Neutrophil (primary cell): ENCODE results near the gene NLGN2.

Source experiments
- H3K27ac ChIP-seq: fragments of 200-600 bp; sonication (generic); 2 replicates; pipeline ENCODE4 v1.5.1; 2016; ENCODE audit warnings: mild to moderate bottlenecking, moderate library complexity
- H3K27me3 ChIP-seq: fragments of 200-600 bp; sonication (generic); 2 replicates; pipeline ENCODE4 v1.6.0; 2016; ENCODE audit warnings: mild to moderate bottlenecking
- H3K36me3 ChIP-seq: fragments of 200-600 bp; sonication (generic); 2 replicates; pipeline ENCODE4 v1.5.1; 2017
- H3K4me1 ChIP-seq, 2 experiments: fragments of 200-600 bp in 1 of 2; sonication (generic) in 1 of 2; 1 replicate in 1 of 2; 2 replicates in 1 of 2; pipeline versions ENCODE4 v1.5.1 to v1.6.1; 2013 to 2016; ENCODE audit warnings: low read depth in 1 of 2, low read length in 1 of 2, mild to moderate bottlenecking in 1 of 2, moderate library complexity in 1 of 2; ENCODE audit not compliant: control insufficient read depth in 1 of 2, insufficient read depth in 1 of 2
- H3K4me3 ChIP-seq, 2 experiments: fragments of 200-600 bp in 1 of 2; sonication (generic) in 1 of 2; 1 replicate in 1 of 2; 2 replicates in 1 of 2; pipeline ENCODE4 v1.5.1; 2013 to 2016; ENCODE audit warnings: low read depth in 1 of 2, low read length in 1 of 2, mild to moderate bottlenecking in 1 of 2, moderate library complexity in 1 of 2
- H3K9me3 ChIP-seq: fragments of 200-600 bp; sonication (generic); 2 replicates; pipeline ENCODE4 v1.5.1; 2016
- CTCF ChIP-seq: fragments of 200-600 bp; sonication (generic); IDR thresholded peaks from 2 replicates; pipeline ENCODE4 v1.5.1; 2016; ENCODE audit warnings: antibody characterized with exemption

The NLGN2 gene

GRCh38 chr17:7444682-7445618 lies 37.3 kb downstream of the NLGN2 start, which contains the start of gene CHRNB1:
CHRNB1 (plus strand) TSS chr17:7445061; CDS start chr17:7445128, 67 bp downstream.
- H3K27ac ChIP-seq = no peak within 1 kb of the TSS
- H3K27me3 ChIP-seq = peaks cover 89% of the 10 kb centered on the region
- no peaks in the 10 kb centered on the region for H3K9me3 ChIP-seq
- TF ChIP-seq CTCF = no peak
- H3K36me3 ChIP-seq = no peaks in the 10 kb centered on the region
- peaks cover 16 to 26% of the 10 kb centered on the region in 2 experiments for H3K4me1 ChIP-seq
- H3K4me3 ChIP-seq = peak within 1 kb of the TSS; percentile 55 to 74

- Histone ChIP-seq H3K9me3 (no peaks in the 10 kb centered on the region), H3K27ac (no peak overlapping the region), H3K4me1 (peaks cover 12 to 20% of the 10 kb centered on the region in 2 experiments), H3K36me3 (no peaks in the 10 kb centered on the region), H3K4me3 (peak overlapping the region; percentile 55 to 74), H3K27me3 (peaks cover 83% of the 10 kb centered on the region)
- no peak for TF ChIP-seq CTCF
These were observed 37.9 kb downstream of the NLGN2 start for GRCh38 chr17:7445619-7445968.

DNA sequence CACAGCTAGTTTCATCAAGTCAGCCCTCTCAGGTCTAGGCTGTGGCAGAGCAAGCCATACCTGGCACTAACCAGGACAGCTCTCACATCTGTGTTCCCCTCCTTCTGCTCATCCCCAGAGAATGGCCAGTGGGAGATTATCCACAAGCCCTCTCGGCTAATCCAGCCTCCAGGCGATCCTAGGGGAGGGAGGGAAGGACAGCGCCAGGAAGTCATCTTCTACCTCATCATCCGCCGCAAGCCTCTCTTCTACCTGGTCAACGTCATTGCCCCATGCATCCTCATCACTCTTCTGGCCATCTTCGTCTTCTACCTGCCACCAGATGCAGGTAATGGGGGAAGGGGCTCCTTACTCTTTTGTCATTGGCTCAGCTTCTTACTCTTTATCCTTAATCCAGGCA lies 40.8 kb downstream of the NLGN2 start:
- Histone ChIP-seq H3K9me3 (no peaks in the 10 kb centered on the region), H3K4me3 (no peak overlapping the region), H3K36me3 (no peaks in the 10 kb centered on the region), H3K4me1 (peaks cover 12 to 16% of the 10 kb centered on the region in 2 experiments), H3K27me3 (peaks cover 54% of the 10 kb centered on the region), H3K27ac (no peak overlapping the region)
- TF ChIP-seq CTCF = no peak

- Histone ChIP-seq H3K27me3 (no peaks in the 10 kb centered on the region), H3K4me3 (no peak overlapping the region), H3K36me3 (peaks cover 21% of the 10 kb centered on the region), H3K27ac (no peak overlapping the region), H3K4me1 (peaks cover 10 to 12% of the 10 kb centered on the region in 2 experiments), H3K9me3 (no peaks in the 10 kb centered on the region)
- no peak for TF ChIP-seq CTCF
These were observed 52.4 kb downstream of the NLGN2 start for GRCh38 chr17:7459961-7460545.

- no peak for TF ChIP-seq CTCF
- H3K27ac ChIP-seq = no peak overlapping the region
These were observed 53.4 kb downstream of the NLGN2 start for GRCh38 chr17:7460850-7461660.

More at GRCh38 chr17:7460850-7461660, 53.4 kb downstream of the NLGN2 start:
- Histone ChIP-seq H3K36me3 (peaks cover 21% of the 10 kb centered on the region), H3K4me3 (no peak overlapping the region), H3K27me3 (no peaks in the 10 kb centered on the region), H3K9me3 (no peaks in the 10 kb centered on the region), H3K4me1 (peaks cover 8 to 9% of the 10 kb centered on the region in 2 experiments)
